Measurements from ENCODE around the gene NMNAT3. TPM values are rescaled to one million over a fixed set of nuclear protein-coding genes. Genes with fewer than 3 reads are reported as not detected.

Gene NMNAT3
- total RNA-seq, 1 donor from 2014 or later: 2.0 TPM

GRCh38 chr3:139695007-139695406 lies 17.2 kb upstream of the NMNAT3 start:
- no peaks in the 10 kb centered on the region for H3K9me3 Mint-ChIP-seq (ENCODE audit: low read depth)
- no peak overlapping the region for H3K27ac Mint-ChIP-seq (ENCODE audit: unreplicated experiment)
- H3K27me3 Mint-ChIP-seq (ENCODE audit: low read depth): peaks cover 19% of the 10 kb centered on the region
- H3K4me3 Mint-ChIP-seq (ENCODE audit: unreplicated experiment): no peak overlapping the region
- H3K4me1 Mint-ChIP-seq (ENCODE audit: low read depth): peaks cover 8% of the 10 kb centered on the region
- no peak for TF ChIP-seq CTCF (IDR thresholded peaks at IDR 0.05)
- no peak for DNase-seq (ENCODE audit: low spot score)
- H3K36me3 Mint-ChIP-seq (ENCODE audit: low read depth): no peaks in the 10 kb centered on the region

GRCh38 chr3:139694542-139694941 lies 16.8 kb upstream of the NMNAT3 start:
- H3K4me1 Mint-ChIP-seq (ENCODE audit: low read depth): peaks cover 8% of the 10 kb centered on the region
- no peak overlapping the region for H3K4me3 Mint-ChIP-seq (ENCODE audit: unreplicated experiment)
- no peak for TF ChIP-seq CTCF (IDR thresholded peaks at IDR 0.05)
- no peak for DNase-seq (ENCODE audit: low spot score)
- H3K27ac Mint-ChIP-seq (ENCODE audit: unreplicated experiment): no peak overlapping the region
- no peaks in the 10 kb centered on the region for H3K36me3 Mint-ChIP-seq (ENCODE audit: low read depth)
- H3K9me3 Mint-ChIP-seq (ENCODE audit: low read depth): no peaks in the 10 kb centered on the region
- peaks cover 22% of the 10 kb centered on the region for H3K27me3 Mint-ChIP-seq (ENCODE audit: low read depth)

- Mint-ChIP-seq H3K36me3 (ENCODE audit: low read depth) (no peaks in the 10 kb centered on the region), H3K27me3 (ENCODE audit: low read depth) (peaks cover 37% of the 10 kb centered on the region), H3K27ac (ENCODE audit: unreplicated experiment) (no peak overlapping the region), H3K9me3 (ENCODE audit: low read depth) (no peaks in the 10 kb centered on the region), H3K4me3 (ENCODE audit: unreplicated experiment) (no peak overlapping the region), H3K4me1 (ENCODE audit: low read depth) (peaks cover 8% of the 10 kb centered on the region)
- no peak for TF ChIP-seq CTCF (IDR thresholded peaks at IDR 0.05)
- no peak for DNase-seq (ENCODE audit: low spot score)
Measured at GRCh38 chr3:139691619-139692018, 13.8 kb upstream of the NMNAT3 start.

- TF ChIP-seq CTCF (IDR thresholded peaks at IDR 0.05): no peak
- Mint-ChIP-seq H3K27me3 (ENCODE audit: low read depth) (peaks cover 44% of the 10 kb centered on the region), H3K4me3 (ENCODE audit: unreplicated experiment) (no peak overlapping the region), H3K27ac (ENCODE audit: unreplicated experiment) (no peak overlapping the region), H3K9me3 (ENCODE audit: low read depth) (peaks cover 5% of the 10 kb centered on the region), H3K4me1 (ENCODE audit: low read depth) (peaks cover 2% of the 10 kb centered on the region), H3K36me3 (ENCODE audit: low read depth) (no peaks in the 10 kb centered on the region)
- no peak for DNase-seq (ENCODE audit: low spot score)
Measured at GRCh38 chr3:139689708-139690228, 12.0 kb upstream of the NMNAT3 start.

- H3K27me3 Mint-ChIP-seq (ENCODE audit: low read depth): peaks cover 41% of the 10 kb centered on the region
- H3K4me3 Mint-ChIP-seq (ENCODE audit: unreplicated experiment): no peak overlapping the region
- no peak for TF ChIP-seq CTCF (IDR thresholded peaks at IDR 0.05)
Measured at GRCh38 chr3:139689122-139689521, 11.3 kb upstream of the NMNAT3 start.

More at GRCh38 chr3:139689122-139689521, 11.3 kb upstream of the NMNAT3 start:
- H3K27ac Mint-ChIP-seq (ENCODE audit: unreplicated experiment): no peak overlapping the region
- peaks cover 7% of the 10 kb centered on the region for H3K9me3 Mint-ChIP-seq (ENCODE audit: low read depth)
- H3K4me1 Mint-ChIP-seq (ENCODE audit: low read depth): no peaks in the 10 kb centered on the region
- DNase-seq (ENCODE audit: low spot score): no peak
- no peaks in the 10 kb centered on the region for H3K36me3 Mint-ChIP-seq (ENCODE audit: low read depth)

All from chondrocyte (in vitro differentiated cells).